Measurements from ENCODE around the gene FANCE. TPM values are rescaled to one million over a fixed set of nuclear protein-coding genes. Genes with fewer than 3 reads are reported as not detected.

Gene FANCE
- total and polyA plus RNA-seq, 9 of the 15 experiments (the other 6 are each of a cell fraction or from before 2014, with no cell fraction given): 5.7 to 30.2 (median 17.0) TPM

DNA sequence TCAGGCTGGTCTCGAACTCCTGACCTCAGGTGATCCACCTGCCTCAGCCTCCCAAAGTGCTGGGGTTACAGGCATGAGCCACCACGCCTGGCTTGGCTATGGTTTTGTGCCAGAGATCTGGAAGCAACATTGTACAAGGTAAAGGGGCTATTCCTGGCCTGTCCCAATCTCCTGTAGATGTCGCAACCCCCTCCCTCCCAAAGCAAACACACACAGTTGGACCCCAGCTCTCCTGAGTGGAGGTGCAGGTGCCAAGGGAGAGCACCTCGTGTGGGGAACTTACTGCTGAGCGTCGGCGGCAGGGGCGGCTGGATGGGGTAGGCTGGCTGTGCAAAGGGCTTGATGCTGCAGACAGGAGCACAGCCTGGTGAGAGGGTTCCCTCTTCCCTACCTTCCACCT lies 24.9 kb downstream of the FANCE start:
- CTCF ChIA-PET (ENCODE audit: low intra/inter-chr PET ratio): no interaction called here
- in situ Hi-C loops (cut with MboI): no loop called here
- 64% methylated on average over 8 of the region's 8 CpGs for WGBS (ENCODE audit: insufficient coverage, low coverage, missing lambda C conversion rate)

DNA sequence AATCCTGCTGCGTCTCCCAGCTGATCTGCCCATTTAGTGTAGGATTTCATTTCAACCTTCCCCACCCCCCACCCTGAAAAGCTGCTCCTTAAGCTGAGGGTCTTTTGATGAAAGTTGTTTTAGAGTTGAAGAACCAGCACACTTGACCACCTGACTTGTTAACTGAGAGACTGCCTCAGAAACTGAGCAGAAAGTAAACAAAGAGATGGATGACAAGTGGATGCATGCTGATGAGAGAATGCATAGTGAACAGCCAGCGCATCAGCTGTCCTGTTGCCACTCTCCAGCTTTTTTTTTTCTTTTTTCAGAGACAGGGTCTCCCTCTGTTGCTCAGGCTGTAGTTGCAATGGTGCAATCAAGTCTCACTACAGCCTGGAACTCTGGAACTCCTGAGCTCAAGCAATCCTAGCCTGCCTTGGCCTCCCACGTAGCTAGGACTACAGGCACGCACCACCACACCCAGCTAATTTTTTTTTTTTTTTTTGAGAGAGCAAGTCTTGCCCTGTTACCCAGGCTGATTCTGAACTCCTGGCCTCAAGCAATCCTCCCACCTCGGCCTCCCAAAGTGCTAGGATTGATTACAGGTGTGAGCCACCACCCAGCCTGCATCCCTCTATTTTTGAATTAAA lies 25.5 kb downstream of the FANCE start:
- no TSS peak for BruUV-seq (replicated peaks)
- H3K4me1 ChIP-seq (replicated peaks in 1 of 2; ENCODE audit: control insufficient read depth in 2 of 2, insufficient read depth in 2 of 2, low read length in 2 of 2): peaks cover 0 to 25% of the 10 kb centered on the region in 2 experiments; a peak in 3 of 5 replicates
- no peak overlapping the region for H3K4me2 ChIP-seq (ENCODE audit: insufficient read depth, low read length)
- ChIA-PET POLR2A (interaction anchor here (0.6 to 4.5 kb wide), 4 partner anchors 9 to 230 kb away, joined by 3 to 34 read pairs (median 6); partner anchors contain the start of gene RPL10A), CTCF (ENCODE audit: low intra/inter-chr PET ratio) (no interaction called here)
- no peak for FAIRE-seq
- no peaks in the 10 kb centered on the region for H3K27me3 ChIP-seq (ENCODE audit: control insufficient read depth in 2 of 2, insufficient read depth in 2 of 2, low read length in 2 of 2)
- H3K36me3 ChIP-seq (ENCODE audit: control insufficient read depth, insufficient read depth, low read length): peaks cover 13% of the 10 kb centered on the region; the same call in 1 of the 3 replicates
- intact Hi-C loops (cut with micrococcal nuclease) (no loop called here), in situ Hi-C loops (cut with MboI) (no loop called here)
- H3K79me2 ChIP-seq (ENCODE audit: control insufficient read depth, insufficient read depth, low read length): no peaks in the 10 kb centered on the region
- no peak overlapping the region for H3K4me3 ChIP-seq
- no peaks in the 10 kb centered on the region for H3K9me3 ChIP-seq (replicated peaks; ENCODE audit: control insufficient read depth, insufficient read depth, low read depth, low read length)
- DNase-seq (ENCODE audit: extremely low read depth in 1 of 4, low spot score in 3 of 4): no peak
- H3K9ac ChIP-seq (ENCODE audit: insufficient read depth in 1 of 2, low read depth in 2 of 2, low read length in 2 of 2): no peak overlapping the region
- H4K20me1 ChIP-seq (replicated peaks; ENCODE audit: control insufficient read depth, insufficient read depth, low read length): peaks cover 4% of the 10 kb centered on the region; the same call in 1 of the 2 replicates
- H2AFZ ChIP-seq (ENCODE audit: low read depth, low read length): no peak overlapping the region
- 70% methylated on average over 5 of the region's 5 CpGs for WGBS (ENCODE audit: insufficient coverage, low coverage, missing lambda C conversion rate)
- no peak for ATAC-seq
- no peaks in the 10 kb centered on the region for H3K9me1 ChIP-seq (ENCODE audit: control insufficient read depth, insufficient read depth, low read length)
- H3K27ac ChIP-seq (ENCODE audit: extremely low read depth, low read depth, low read length): no peak overlapping the region
- TF ChIP-seq SMARCA5 (IDR thresholded peaks at IDR 0.05): no peak
- TF ChIP-seq HOXB6 (CRISPR knock-in tag; IDR thresholded peaks at IDR 0.05; ENCODE audit: borderline replicate concordance): no peak
- no peak for TF ChIP-seq HLTF (IDR thresholded peaks at IDR 0.05)
- TF ChIP-seq NRF1 (conservative IDR thresholded peaks at IDR 0.05 in 1 of 2, IDR thresholded peaks at IDR 0.05 in 1 of 2): no peak
- no peak for TF ChIP-seq LEF1 (IDR thresholded peaks at IDR 0.05)
- TF ChIP-seq PPARD (CRISPR knock-in tag; IDR thresholded peaks at IDR 0.05): no peak
- TF ChIP-seq CREB3L1 (IDR thresholded peaks at IDR 0.05; ENCODE audit: borderline replicate concordance, low read depth): no peak
- TF ChIP-seq SRSF3 (IDR thresholded peaks at IDR 0.05; ENCODE audit: insufficient read depth, low read length): no peak
- TF ChIP-seq ETV5 (CRISPR knock-in tag; IDR thresholded peaks at IDR 0.05; ENCODE audit: low read depth): no peak
- TF ChIP-seq KAT7 (CRISPR knock-in tag; IDR thresholded peaks at IDR 0.05; ENCODE audit: borderline replicate concordance): no peak
- no peak for TF ChIP-seq ZKSCAN1 (IDR thresholded peaks at IDR 0.05; ENCODE audit: low read depth, low read length)
- no peak for TF ChIP-seq ZFX (CRISPR knock-in tag; IDR thresholded peaks at IDR 0.05)
- TF ChIP-seq SREBF1 (IDR thresholded peaks at IDR 0.05; ENCODE audit: borderline replicate concordance, low read depth, low read length): no peak

More for the DNA sequence above, 24.9 kb downstream of the FANCE start:
- Histone ChIP-seq H4K20me1 (replicated peaks; ENCODE audit: control insufficient read depth, insufficient read depth, low read length) (peaks cover 10% of the 10 kb centered on the region), H3K36me3 (ENCODE audit: control insufficient read depth, insufficient read depth, low read length) (peaks cover 19% of the 10 kb centered on the region), H3K9me3 (replicated peaks; ENCODE audit: control insufficient read depth, insufficient read depth, low read depth, low read length) (no peaks in the 10 kb centered on the region), H3K4me1 (replicated peaks in 1 of 2; ENCODE audit: control insufficient read depth in 2 of 2, insufficient read depth in 2 of 2, low read length in 2 of 2) (peaks cover 3 to 25% of the 10 kb centered on the region in 2 experiments; a peak in 4 of 5 replicates), H2AFZ (ENCODE audit: low read depth, low read length) (no peak overlapping the region), H3K4me3 (no peak overlapping the region), H3K4me2 (ENCODE audit: insufficient read depth, low read length) (no peak overlapping the region), H3K27me3 (ENCODE audit: control insufficient read depth in 2 of 2, insufficient read depth in 2 of 2, low read length in 2 of 2) (no peaks in the 10 kb centered on the region), H3K79me2 (ENCODE audit: control insufficient read depth, insufficient read depth, low read length) (peaks cover 4% of the 10 kb centered on the region), H3K9me1 (ENCODE audit: control insufficient read depth, insufficient read depth, low read length) (no peaks in the 10 kb centered on the region), H3K9ac (ENCODE audit: insufficient read depth in 1 of 2, low read depth in 2 of 2, low read length in 2 of 2) (peak overlapping the region in 1 of 2 experiments; percentile 11; a peak in 1 of 4 replicates), H3K27ac (ENCODE audit: extremely low read depth, low read depth, low read length) (no peak overlapping the region)
- FAIRE-seq: no peak
- POLR2A ChIA-PET: interaction anchor here (0.8 kb wide), 1 partner anchor 9 kb away, joined by 4 read pairs; the partner anchor contains the start of gene RPL10A
- BruUV-seq (replicated peaks): no TSS peak
- intact Hi-C loops (cut with micrococcal nuclease): no loop called here
- ATAC-seq: no peak
- no peak for DNase-seq (ENCODE audit: extremely low read depth in 1 of 4, low spot score in 3 of 4)
- TF ChIP-seq POLR2A (conservative IDR thresholded peaks at IDR 0.05): peak; percentile 39; the same call in 1 of the 2 replicates
- TF ChIP-seq, protein P1, sequence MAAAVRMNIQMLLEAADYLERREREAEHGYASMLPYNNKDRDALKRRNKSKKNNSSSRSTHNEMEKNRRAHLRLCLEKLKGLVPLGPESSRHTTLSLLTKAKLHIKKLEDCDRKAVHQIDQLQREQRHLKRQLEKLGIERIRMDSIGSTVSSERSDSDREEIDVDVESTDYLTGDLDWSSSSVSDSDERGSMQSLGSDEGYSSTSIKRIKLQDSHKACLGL (CRISPR knock-in tag; IDR thresholded peaks at IDR 0.05; ENCODE audit: borderline replicate concordance, poor library complexity, severe bottlenecking): no peak
- peak; percentile 68 for TF ChIP-seq CEBPB (tag; IDR thresholded peaks at IDR 0.05)
- peak; percentile 49; the same call in 1 of the 2 replicates for TF ChIP-seq POLR2G (IDR thresholded peaks at IDR 0.05; ENCODE audit: low read depth, low read length)
